ENCODE results near the gene XAGE2.

DNA sequence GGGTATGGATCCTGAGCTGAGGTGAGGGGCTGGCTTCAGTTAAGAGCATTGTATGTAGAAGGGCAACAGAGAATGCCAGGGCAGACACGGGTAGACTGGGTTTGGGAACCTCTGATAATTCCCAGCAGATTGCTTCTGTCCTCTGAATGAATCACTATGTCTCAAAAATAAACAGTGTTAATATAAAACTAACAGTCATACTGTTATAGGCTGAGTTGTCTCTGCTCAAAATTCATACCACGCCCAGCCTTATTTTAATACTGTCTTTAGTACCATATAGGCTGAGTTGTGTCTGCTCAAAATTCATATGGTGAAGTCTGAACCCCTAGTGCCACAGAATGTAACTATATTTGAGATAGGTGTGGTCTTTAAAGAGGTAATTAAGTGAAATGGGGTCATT lies 10.0 kb downstream of the XAGE2 start:
- TF ChIP-seq, protein P1, sequence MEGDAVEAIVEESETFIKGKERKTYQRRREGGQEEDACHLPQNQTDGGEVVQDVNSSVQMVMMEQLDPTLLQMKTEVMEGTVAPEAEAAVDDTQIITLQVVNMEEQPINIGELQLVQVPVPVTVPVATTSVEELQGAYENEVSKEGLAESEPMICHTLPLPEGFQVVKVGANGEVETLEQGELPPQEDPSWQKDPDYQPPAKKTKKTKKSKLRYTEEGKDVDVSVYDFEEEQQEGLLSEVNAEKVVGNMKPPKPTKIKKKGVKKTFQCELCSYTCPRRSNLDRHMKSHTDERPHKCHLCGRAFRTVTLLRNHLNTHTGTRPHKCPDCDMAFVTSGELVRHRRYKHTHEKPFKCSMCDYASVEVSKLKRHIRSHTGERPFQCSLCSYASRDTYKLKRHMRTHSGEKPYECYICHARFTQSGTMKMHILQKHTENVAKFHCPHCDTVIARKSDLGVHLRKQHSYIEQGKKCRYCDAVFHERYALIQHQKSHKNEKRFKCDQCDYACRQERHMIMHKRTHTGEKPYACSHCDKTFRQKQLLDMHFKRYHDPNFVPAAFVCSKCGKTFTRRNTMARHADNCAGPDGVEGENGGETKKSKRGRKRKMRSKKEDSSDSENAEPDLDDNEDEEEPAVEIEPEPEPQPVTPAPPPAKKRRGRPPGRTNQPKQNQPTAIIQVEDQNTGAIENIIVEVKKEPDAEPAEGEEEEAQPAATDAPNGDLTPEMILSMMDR (IDR thresholded peaks at IDR 0.05): no peak
- TF ChIP-seq POLR2AphosphoS5 (IDR thresholded peaks at IDR 0.05) (no peak), POLR2A (IDR thresholded peaks at IDR 0.05; ENCODE audit: low read depth) (no peak)
